GM19372 (cell line): ENCODE measurements around the gene PLA2R1.

Source experiments
- ATAC-seq: cut with Tn5 transposase; IDR thresholded peaks from one replicate; pipeline ENCODE4 v1.9.1; 2021; ENCODE audit warnings: mild to moderate bottlenecking, low read depth, moderate library complexity; ENCODE audit not compliant: unreplicated experiment

Gene PLA2R1

DNA sequence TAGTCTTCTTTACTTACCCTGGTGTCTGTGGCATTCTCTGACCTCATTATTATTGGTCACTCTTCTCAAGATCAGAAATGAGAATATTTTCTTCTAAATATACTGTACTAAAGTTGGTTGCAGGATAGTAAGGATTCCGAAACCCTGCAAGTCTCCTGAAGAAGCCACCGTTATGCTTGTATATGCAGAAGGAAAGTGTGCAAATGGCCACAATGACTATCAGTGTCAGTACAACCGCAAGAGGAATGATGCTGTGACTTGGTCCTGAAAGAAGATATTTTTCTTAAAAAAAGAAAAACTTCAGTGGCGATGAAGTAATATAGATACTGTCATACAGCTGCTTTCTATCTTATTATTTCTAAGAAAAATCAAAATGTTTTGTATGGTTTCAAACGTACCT, 120.7 kb downstream of the PLA2R1 start:
- no peak for ATAC-seq

- peak; percentile 82 for ATAC-seq
These were observed 122.5 kb downstream of the PLA2R1 start for GRCh38 chr2:159939946-159940345.

- ATAC-seq = no peak
These were observed 124.0 kb downstream of the PLA2R1 start for GRCh38 chr2:159938395-159938794.

GRCh38 chr2:159936471-159936870, 125.9 kb downstream of the PLA2R1 start:
- no peak for ATAC-seq

DNA sequence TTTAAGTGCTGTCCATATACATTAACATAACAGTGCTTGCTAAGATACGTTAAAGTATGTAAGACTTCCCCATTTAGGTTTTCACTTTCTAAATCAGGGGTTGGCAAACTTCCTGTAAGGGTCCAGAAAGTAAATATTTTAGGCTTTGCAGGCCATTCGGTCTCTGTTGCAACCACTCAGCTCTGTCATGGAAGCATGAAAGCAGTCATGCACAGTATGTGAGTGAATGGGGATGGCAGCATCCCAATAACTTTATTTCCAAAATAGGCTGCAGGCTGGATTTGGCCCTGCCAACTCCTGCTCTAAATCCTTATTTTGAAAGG, 128.7 kb downstream of the PLA2R1 start:
- ATAC-seq = peak; percentile 68

DNA sequence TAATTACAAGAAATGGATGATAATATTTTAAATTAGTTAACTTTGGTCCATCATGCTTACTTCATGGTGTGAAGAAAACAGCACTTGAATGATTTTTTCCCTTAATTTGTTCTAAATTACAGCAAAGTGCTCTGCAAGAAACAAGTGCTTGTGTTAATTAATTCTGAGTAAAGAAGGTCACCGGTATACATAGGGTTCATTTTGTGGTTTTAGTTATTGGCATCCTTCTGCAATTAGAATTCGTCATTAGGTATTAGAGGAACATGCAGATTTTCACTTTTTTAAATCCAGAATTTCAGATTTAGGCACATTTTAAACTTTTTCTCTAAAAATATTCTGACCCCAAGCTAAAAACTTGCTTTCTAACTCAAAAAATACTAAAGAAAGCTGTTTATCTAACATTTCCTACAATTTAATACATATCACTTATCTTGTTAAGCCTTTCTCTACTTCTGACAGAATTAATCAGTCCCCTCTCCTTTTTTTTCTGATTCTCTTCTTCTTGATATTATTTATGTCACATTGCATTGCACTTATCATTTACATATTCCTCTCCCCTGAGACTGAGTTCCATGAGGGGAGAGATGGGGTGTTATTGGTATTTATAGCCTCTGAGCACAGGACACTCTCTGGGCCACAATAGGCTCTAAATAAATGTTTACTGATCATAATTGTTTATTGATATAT, 129.2 kb downstream of the PLA2R1 start:
- peak; percentile 43 for ATAC-seq

GRCh38 chr2:159926695-159927094, 135.7 kb downstream of the PLA2R1 start:
- no peak for ATAC-seq

DNA sequence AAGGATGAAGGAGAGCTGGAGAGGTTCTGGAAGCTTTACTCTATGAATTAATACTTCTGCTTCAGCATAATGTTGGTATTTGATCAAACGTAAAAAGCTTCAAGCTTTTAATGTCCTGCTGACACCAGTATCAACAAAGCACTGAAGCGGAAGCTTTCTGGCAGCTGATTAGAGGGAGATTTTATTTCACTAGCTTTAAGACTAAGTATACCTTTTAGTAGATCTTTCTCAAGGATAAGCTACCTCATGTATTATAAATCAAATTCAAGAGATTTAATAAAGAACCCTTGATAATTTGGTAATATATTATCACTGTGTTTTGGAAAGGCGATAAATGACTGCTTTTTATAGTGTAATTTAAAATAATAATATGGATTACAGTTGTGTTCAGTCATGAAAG, 136.4 kb downstream of the PLA2R1 start:
- ATAC-seq = no peak

DNA sequence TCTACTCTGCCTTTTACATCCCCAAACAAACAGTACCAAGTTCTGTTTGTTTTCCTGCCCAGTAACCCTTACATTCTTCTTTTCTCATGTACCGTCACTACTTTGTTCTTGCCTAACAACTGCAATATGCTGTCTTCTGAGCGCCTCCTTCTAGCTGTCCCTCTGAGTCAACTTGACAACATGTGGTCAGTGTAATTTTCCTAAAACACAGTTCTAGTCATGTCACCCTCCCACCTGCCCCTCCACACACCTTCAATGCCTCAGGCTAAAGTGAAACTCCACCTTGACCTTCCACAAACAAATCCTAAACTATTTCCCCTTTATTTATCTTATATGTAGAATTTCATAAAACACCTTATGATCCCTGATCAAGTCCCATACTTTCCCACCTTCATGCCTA, 139.9 kb downstream of the PLA2R1 start:
- ATAC-seq = peak; percentile 67

DNA sequence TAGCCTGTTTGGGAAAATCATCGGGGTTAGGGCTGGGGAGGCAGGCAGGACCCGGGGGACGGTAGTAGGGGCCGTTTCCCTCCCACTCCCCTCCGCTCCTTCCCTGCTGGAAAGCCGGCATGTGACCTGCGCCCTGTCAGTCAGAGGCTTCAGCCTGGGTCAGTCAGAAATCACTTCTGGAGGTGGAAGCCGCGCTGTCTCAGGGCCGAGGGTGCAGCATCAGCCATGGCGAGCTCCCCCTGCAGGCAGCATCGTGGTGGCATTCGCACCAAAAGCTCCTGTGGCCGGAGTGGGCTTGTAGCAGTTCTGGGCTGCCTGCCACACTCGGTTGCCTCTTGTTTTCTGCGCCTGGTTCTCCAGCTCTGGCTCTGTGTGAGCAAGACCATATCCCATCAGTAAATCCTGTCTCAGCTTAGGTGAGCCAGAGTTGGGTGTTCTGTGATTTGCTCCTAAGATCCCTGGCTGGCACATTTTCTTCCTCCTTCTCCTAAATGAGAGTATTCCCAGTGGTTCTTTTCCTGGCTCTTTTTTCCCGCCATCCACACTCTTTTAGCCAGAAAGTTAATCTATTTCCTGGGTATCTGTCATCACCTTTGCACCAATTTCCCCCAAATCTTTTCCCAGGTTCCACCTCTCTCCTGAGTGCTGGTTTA, 140.5 kb downstream of the PLA2R1 start:
- ATAC-seq = peak; percentile 85

DNA sequence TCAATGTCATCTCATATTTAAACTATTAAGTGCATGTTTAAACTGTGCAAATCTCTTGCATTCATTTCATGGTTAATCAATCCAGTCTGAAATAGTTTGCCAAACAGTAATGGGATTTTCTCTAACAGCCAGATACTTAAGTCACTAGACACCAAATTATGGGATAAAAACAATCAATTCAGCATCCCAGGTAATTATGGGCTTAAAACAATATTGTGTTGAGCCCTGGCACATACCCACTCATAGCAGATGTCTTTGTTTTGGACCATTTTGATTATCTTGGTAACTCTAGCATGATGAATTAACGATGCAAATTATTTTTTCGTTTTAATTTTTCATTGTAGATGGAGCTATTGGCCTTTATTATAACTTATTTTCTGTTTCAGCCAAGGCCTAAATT, 145.9 kb downstream of the PLA2R1 start:
- no peak for ATAC-seq

DNA sequence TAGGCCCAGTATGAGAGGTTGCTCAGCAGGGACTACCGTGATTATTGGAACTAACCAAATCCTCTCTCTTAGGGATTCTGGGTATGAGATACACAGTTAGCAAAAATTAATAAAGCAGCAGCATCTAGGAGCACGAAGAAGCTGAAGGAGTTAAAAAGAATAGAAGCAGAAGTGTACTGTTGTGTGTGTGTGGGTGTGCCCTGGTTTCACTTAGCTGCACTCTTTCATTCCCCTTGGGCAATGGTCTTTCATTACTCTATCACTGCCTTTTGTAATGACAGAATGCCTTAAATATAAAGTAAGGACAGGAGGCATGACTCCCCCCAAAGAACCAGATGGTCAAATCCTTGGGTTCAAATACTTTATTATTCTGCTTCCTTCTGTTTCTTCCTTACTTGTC, 148.5 kb downstream of the PLA2R1 start:
- ATAC-seq = no peak

GRCh38 chr2:159912580-159912979, 149.8 kb downstream of the PLA2R1 start:
- ATAC-seq = no peak

GRCh38 chr2:159910951-159911350, 151.5 kb downstream of the PLA2R1 start:
- no peak for ATAC-seq

DNA sequence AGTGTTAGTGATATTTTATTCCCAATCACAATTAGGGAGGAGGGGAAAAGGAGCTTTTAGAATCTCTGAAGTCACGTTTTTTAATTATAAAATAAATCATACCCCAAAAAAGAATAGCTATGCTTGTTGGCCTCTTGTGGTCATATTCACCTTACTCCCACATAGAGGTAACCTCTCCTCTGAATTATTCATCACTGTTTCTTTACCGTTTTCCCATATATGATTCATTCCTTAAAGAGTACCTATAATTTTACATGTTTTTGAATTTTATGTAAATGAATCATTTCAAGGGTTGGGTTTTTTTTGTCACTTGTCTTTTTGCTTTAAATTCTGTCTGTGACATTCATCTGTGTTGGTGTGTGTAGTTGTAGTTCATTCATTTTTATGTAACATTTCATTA, 153.8 kb downstream of the PLA2R1 start:
- no peak for ATAC-seq

GRCh38 chr2:159907909-159908308, 154.5 kb downstream of the PLA2R1 start:
- no peak for ATAC-seq

DNA sequence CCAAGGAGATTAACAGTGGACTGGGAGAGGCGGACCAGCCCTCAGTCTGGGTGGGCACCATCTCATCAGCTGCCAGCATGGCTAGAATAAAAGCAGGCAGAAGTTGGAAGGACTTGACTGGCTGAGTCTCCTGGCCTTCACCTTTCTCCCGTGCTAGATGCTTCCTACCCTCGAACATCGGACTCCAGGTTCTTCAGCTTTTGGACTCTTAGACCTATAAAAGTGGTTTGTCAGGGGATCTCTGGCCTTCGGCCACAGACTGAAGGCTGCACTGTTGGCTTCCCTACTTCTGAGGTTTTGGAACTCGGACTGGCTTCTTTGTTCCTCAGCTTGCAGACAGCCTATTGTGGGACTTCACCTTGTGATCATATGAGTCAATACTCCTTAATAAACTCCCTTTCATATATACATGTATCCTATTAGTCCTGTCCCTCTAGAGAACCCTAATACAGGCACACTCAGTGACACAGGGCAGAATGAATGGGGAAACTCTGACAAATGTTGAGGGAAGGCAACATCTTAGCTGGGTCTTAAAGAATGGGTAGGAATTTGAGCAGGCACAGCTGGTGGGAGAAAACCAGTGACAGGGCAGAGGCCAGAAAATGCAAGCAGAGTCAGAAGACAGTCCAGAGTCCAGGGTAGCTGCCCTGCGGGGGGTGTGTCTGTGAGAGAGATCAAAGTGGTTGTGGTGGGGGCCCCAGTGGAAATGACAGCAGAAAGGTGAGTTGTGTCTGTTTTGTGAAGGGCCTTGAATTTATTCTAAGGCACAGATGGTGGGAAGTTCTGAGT, 156.3 kb downstream of the PLA2R1 start:
- ATAC-seq = no peak

DNA sequence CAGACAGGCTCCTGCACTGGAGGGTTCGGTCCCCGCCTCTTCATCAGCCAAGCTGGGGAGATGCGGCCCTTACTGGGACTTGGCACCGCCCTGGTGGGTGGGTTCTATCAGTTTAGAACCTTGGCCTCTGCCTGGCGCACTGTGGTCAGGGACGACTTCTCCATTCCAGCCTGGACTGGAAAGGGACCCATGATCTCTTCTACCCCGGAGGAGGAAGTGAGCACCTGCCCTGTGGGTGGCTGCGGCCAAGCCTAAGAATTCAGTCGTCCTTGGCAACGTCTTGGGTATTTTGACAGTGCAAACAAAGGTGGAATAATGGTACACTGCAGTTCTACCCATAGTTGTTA, 157.5 kb downstream of the PLA2R1 start:
- ATAC-seq = peak; percentile 44

DNA sequence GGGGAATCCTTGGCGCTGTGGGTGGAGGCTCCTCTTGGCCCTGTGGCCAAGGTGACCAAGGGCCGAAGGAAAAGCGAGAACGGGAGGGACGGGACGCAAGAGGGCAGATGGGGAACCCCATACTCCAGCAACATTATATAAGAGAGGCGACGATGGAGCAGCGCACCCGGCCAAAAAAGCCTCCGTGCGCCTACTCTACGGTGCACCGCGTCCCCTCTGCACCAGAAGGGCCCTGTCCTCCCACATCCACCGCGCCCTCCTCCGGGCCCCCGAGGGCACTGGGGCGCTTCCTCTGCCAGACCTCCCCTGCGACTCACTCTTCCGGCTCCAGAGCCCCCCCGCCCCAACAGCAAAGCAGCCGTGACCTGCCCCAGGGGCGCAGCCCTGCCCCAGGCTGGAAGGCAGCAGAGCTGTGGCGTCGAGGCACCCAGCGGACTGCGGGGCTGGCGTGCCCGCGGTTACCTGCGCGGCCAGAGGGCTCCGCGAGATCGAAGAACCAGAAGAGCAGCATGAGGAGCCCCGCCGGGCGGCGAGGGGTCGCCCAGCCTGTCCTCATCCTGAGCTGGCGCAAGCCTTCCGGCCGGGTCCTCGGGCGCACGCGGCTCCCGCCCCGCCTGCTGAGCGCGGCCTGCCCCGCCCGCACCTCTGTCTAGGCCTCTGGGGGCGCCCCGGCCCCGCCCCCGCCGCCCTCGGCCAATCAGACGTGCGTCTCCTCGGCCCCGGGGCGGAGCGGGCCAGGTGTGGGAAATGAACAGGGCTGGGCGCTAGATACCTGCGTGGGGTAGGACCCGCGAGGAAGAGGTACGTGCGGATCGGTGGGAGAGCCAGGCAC, 158.1 kb downstream of the PLA2R1 start, which contains the start of gene LY75:
LY75 (minus strand) TSS at position 630 of the 832 bp plus-strand sequence.
- ATAC-seq = peak; percentile 78

DNA sequence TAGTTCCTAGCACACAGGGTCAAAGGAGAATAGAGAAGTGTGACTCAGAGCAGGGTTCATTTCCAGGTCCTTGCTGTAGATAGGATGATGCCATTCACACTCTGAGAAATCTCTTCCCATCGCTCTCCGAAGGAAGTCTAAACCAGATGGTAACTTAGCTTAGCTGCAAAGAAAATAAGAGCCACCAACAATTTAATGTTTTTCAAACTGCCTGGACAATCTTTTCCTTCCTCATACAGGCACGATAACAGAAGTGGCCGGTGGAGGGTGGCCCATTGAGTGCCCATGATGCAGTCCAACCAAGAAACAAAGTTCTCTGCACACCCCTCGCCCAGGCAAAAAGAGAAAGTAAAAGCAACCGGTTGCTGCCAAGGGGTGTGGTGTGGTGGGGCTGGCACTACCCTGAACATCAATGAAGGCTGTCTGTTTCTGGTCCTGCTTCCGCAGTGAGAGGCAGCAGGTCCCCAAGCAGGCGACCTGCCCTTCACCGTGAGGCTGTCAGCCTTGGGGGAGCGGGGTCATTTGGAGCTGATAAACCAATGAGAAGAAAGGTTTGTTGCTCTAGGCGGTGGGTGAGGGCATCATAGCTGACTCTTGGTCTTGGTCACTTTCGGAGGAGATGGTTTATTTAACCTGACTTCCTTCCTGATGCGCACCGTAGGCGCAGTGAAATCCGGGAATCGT, 158.8 kb downstream of the PLA2R1 start:
- ATAC-seq = peak; percentile 21
